Inflammatory macrophage treated with lipopolysaccharide for 4 hours (primary cell): Measurements from ENCODE around the gene CDCA5.
A peak's percentile ranks its signal among the peaks of the same experiment; 100 is the strongest.

Source experiments
- DNase-seq: peaks from one replicate; pipeline ENCODE4 v3.0.0-alpha.2; 2020

Gene CDCA5

DNA sequence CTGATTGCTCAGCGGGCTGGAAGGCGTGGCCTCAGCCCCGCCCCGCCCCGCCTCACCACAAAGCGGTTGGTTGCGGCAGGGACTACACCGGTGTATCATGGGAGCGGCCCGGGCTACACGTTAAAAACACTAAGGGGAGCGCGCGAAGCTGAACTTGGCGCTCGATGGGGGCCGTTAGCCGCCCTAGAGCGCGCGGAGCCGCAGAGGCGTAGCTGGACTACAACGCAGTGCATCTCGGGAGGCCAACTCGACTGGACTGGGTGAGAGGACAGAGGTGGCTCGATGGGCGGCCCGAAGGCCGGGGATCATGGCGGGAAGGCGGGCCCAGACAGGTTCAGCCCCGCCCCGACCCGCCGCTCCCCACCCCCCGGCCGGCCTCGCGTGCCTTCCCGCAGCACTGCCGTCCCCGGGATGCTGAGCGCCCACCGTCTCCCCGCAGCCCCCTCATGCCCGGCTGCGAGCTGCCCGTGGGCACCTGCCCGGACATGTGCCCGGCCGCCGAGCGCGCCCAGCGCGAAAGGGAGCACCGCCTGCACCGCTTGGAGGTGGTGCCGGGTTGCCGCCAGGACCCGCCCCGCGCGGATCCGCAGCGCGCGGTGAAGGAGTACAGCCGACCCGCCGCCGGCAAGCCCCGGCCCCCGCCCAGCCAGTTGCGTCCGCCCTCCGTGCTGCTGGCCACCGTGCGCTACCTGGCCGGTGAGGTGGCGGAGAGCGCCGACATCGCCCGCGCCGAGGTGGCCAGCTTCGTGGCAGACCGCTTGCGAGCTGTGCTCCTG lies 42.8 kb downstream of the CDCA5 start, which contains the start of gene SAC3D1:
SAC3D1 (plus strand) TSS at position 364 of the 776 bp plus-strand sequence; CDS start at position 447, 83 bp downstream.
- peak; percentile 90 for DNase-seq

DNA sequence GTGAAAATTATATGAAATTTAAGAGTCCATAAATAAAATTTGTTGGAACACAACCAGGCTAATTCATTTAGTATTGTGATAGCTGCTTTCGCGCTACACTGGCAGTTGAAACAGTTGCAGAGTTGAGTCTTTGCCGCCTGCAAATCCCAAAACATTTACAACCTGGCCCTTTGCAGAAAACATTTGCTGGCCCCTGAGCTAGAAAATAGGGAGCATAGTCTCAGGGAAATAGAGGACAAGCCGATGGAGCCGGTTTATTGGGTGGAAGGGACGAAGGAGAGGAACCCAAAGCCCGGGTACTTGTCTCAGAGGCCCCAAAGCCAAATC lies 43.4 kb downstream of the CDCA5 start:
- no peak for DNase-seq

DNA sequence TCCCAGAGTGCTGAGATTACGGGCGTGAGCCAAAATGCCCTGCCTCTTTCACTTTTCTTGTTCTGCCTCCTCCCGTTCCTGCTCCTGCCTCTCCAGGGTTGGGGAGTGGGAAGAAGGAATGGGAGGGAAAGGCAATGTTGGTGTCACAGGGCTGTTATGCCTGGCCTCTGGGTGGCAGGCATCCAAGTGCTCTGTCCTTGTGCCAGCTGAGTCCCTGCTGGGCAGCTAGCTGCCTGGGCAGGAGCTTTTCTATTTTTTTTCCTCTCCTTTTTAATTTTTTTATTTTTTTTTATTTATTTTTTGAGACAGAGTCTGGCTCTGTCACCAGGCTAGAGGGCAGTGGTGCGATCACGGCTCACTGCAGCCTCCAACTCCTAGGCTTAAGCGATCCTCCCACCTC lies 46.9 kb downstream of the CDCA5 start:
- no peak for DNase-seq

DNA sequence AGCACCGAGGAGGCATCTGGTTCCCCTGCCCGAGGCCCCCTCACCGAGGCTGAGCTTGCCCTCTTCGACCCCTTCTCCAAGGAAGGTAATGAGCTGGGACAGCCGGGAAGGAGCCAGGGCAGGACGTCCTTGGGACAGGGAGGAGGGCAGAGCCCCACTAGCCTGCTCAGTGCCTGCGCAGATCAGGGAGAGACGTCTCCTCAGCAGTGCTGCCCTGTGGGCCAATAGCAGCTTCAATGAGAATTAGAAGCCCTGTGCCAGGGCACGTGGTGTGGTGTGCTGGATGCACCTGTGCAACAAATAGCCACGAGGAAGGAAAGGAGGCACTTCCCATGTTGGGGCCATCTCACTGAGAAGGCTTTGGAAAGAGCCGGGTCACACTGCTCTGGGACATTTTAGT lies 48.3 kb downstream of the CDCA5 start:
- DNase-seq = no peak

DNA sequence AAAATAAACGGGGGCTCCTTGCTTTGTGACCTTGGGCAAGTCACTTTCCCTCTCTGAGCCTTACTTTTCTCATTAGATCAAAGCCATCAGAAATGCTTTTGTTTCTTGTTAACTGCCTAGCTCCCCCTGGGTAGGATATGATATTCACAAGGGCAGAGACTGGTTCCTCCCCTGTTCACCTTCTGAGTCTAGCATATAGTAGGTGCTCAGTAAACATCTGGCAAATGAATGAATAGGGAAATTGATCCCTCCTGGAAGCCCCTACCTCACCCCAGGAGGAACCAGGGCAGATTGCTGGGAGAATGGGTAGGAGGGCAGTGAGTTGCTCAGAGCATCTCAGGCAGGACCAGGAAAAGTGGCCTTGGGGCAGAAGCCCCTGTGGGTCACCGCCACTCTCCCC lies 49.4 kb downstream of the CDCA5 start:
- DNase-seq = no peak

DNA sequence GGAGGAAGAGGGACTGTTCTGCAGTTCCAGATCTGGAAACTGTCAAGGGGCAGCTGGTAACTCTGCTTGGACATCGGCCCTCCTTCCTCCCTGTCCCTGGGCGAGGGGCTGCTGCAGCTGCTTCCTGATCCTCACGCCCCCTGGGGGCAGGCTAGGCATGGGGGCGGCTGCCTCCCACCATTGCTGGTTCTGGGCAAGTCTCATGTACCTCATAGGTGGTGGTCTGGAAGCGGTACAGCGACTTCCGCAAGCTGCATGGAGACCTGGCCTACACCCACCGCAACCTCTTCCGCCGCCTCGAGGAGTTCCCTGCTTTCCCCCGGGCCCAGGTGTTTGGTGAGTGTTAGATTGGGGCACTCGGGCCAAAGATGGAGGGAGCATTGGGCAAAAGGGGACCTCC lies 51.6 kb downstream of the CDCA5 start:
- DNase-seq = no peak
